CD14-positive monocyte (primary cell): Measurements from ENCODE around the gene SCARB2. TPM values are rescaled to one million over a fixed set of nuclear protein-coding genes. Genes with fewer than 3 reads are reported as not detected.
"Not testable (repeated sequence)": the region's sequence is repeated elsewhere in the genome, so short reads cannot be mapped to it uniquely, and the experiment has no call there.

Experiments
- DNase-seq, 3 donors: peaks; one replicate each; pipeline ENCODE4 v3.0.0-alpha.2; 2011 to 2022
- H2AFZ ChIP-seq: 2 replicates; pipeline ENCODE4 v1.6.0; 2012; ENCODE audit warnings: mild to moderate bottlenecking, low read depth, low read length, inconsistent platforms; ENCODE audit not compliant: insufficient read depth, poor library complexity, severe bottlenecking
- H3K27ac ChIP-seq, 2 donors: 1 replicate in 1 of 2; 2 replicates in 1 of 2; pipeline ENCODE4 v1.5.1; 2012 to 2013; ENCODE audit warnings: low read length in 2 of 2, control low read depth in 1 of 2, inconsistent platforms in 1 of 2, low read depth in 1 of 2, mild to moderate bottlenecking in 1 of 2
- H3K27me3 ChIP-seq, 2 donors: one replicate each; pipeline versions ENCODE4 v1.6.0 to v1.6.1; 2011 to 2013; ENCODE audit warnings: low read length in 2 of 2; ENCODE audit not compliant: control insufficient read depth in 2 of 2, insufficient read depth in 2 of 2
- H3K36me3 ChIP-seq, 2 donors: replicated peaks in 1 of 2; 1 replicate in 1 of 2; 2 replicates in 1 of 2; pipeline versions ENCODE4 v1.5.1 to v1.6.1; 2012 to 2013; ENCODE audit warnings: low read length in 2 of 2, control low read depth in 1 of 2, inconsistent platforms in 1 of 2, mild to moderate bottlenecking in 1 of 2; ENCODE audit not compliant: insufficient read depth in 2 of 2, control insufficient read depth in 1 of 2
- H3K4me1 ChIP-seq, 2 donors: 1 replicate in 1 of 2; 2 replicates in 1 of 2; pipeline versions ENCODE4 v1.5.1 to v1.6.1; 2012 to 2013; ENCODE audit warnings: low read length in 2 of 2, control low read depth in 1 of 2, inconsistent platforms in 1 of 2, mild to moderate bottlenecking in 1 of 2, moderate library complexity in 1 of 2; ENCODE audit not compliant: insufficient read depth in 2 of 2, control insufficient read depth in 1 of 2
- H3K4me2 ChIP-seq: replicated peaks from 2 replicates; pipeline ENCODE3; 2012; ENCODE audit warnings: low read length, moderate library complexity, mild to moderate bottlenecking; ENCODE audit not compliant: poor library complexity, severe bottlenecking; ENCODE audit errors: extremely low read depth
- H3K4me3 ChIP-seq, 3 experiments: fragments of 200-600 bp in 1 of 3; sonication (generic) in 1 of 3; replicated peaks in 1 of 3; 1 replicate in 2 of 3; 2 replicates in 1 of 3; pipeline ENCODE4 v1.5.1; 2011 to 2013; ENCODE audit warnings: low read length in 3 of 3, mild to moderate bottlenecking in 3 of 3, control low read depth in 2 of 3, low read depth in 2 of 3, inconsistent platforms in 1 of 3, moderate library complexity in 1 of 3
- H3K79me2 ChIP-seq: 2 replicates; pipeline ENCODE4 v1.6.0; 2012; ENCODE audit warnings: mild to moderate bottlenecking, control low read depth, inconsistent platforms, low read length, moderate library complexity; ENCODE audit not compliant: insufficient read depth
- H3K9ac ChIP-seq: 2 replicates; pipeline ENCODE4 v1.6.0; 2017; ENCODE audit warnings: low read length, mild to moderate bottlenecking; ENCODE audit not compliant: insufficient read depth, poor library complexity, severe bottlenecking
- H3K9me3 ChIP-seq, 2 donors: replicated peaks in 1 of 2; 1 replicate in 1 of 2; 2 replicates in 1 of 2; pipeline versions ENCODE4 v1.5.1 to v1.6.1; 2012 to 2013; ENCODE audit warnings: low read length in 2 of 2, control low read depth in 1 of 2; ENCODE audit not compliant: control insufficient read depth in 1 of 2, insufficient read depth in 1 of 2
- H4K20me1 ChIP-seq: 2 replicates; pipeline ENCODE4 v1.6.0; 2012; ENCODE audit warnings: mild to moderate bottlenecking, low read length, control low read depth, moderate library complexity; ENCODE audit not compliant: insufficient read depth
- H3K27ac Mint-ChIP-seq, 7 donors: one replicate each; pipeline ENCODE4 v1.8.0; 2020; ENCODE audit warnings: mild to moderate bottlenecking in 7 of 7, mixed read lengths in 7 of 7, moderate library complexity in 6 of 7, inconsistent platforms in 2 of 7
- H3K27me3 Mint-ChIP-seq, 3 donors: one replicate each; pipeline ENCODE4 v1.8.0; 2021 to 2022; ENCODE audit warnings: low read depth in 3 of 3, mild to moderate bottlenecking in 3 of 3, mixed read lengths in 3 of 3, moderate library complexity in 3 of 3, inconsistent platforms in 1 of 3
- H3K36me3 Mint-ChIP-seq, 2 donors: one replicate each; pipeline ENCODE4 v1.8.0; 2020; ENCODE audit warnings: mixed read lengths in 2 of 2, inconsistent platforms in 1 of 2, mild to moderate bottlenecking in 1 of 2
- H3K4me1 Mint-ChIP-seq: one replicate; pipeline ENCODE4 v1.8.0; 2020; ENCODE audit warnings: mild to moderate bottlenecking, mixed read lengths
- H3K4me3 Mint-ChIP-seq, 2 donors: one replicate each; pipeline ENCODE4 v1.8.0; 2020; ENCODE audit warnings: mild to moderate bottlenecking in 2 of 2, mixed read lengths in 2 of 2, moderate library complexity in 1 of 2
- H3K9me3 Mint-ChIP-seq, 7 donors: one replicate each; pipeline ENCODE4 v1.8.0; 2020 to 2022; ENCODE audit warnings: mixed read lengths in 7 of 7, mild to moderate bottlenecking in 6 of 7, moderate library complexity in 6 of 7, inconsistent platforms in 2 of 7
- CTCF ChIP-seq: fragments of 200-600 bp; IDR thresholded peaks from one replicate; pipeline ENCODE4 v1.8.0; 2022; ENCODE audit warnings: antibody characterized with exemption, mild to moderate bottlenecking
- WGBS: methylation state at CpG from one replicate; pipeline ENCODE4 v1.1.5; 2013; ENCODE audit warnings: missing lambda C conversion rate; ENCODE audit not compliant: insufficient coverage; 5-methylcytosine and 5-hydroxymethylcytosine counted together
- intact Hi-C, 2 donors: fragments of 100-400 bp; cut with micrococcal nuclease; formaldehyde crosslinking; loops; one replicate each; pipeline versions ENCODE4 v1.15.0 to v1.15.1; 2023
- polyA plus RNA-seq, 3 donors: library from polyadenylated mRNA; depleted of rRNA in 1 of 3; unstranded in 2 of 3; stranded (reverse) in 1 of 3; fragments of 300-500 nt in 2 of 3; fragments of >200 nt in 1 of 3; fragmentation: Illumina TruSeq in 2 of 3; gene quantifications; 1 replicate in 2 of 3; 2 replicates in 1 of 3; pipeline ENCODE4 v1.2.3, GENCODE V29; 2012 to 2021

SCARB2 gene
- polyA plus RNA-seq, 3 donors = 36.8 to 73.0 (median 53.5) TPM

DNA sequence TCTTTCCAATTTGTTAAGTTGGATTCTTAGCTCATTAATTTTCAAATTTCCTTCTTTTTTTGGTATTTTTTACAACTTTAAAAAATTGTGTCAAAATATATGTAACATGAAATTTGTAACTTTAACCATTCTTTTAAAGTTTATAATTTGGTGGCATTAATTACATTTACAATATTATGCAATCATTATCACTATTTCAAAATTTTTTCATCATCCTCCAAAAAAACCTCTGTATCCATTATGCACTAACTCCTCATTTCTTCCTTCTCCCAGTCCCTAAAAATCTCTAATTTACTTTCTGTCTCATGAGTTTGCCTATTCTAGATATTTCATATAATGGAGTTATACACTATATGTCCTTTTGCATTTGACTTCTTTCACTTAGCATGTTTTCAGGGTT lies 33.2 kb upstream of the SCARB2 start:
- peak overlapping the region in 1 of 2 donors; percentile 0 for H3K4me3 Mint-ChIP-seq
- Histone ChIP-seq H3K27me3 (peaks cover 24 to 32% of the 10 kb centered on the region in 2 donors), H3K4me3 (no peak overlapping the region), H3K79me2 (no peaks in the 10 kb centered on the region), H3K36me3 (no peaks in the 10 kb centered on the region), H3K4me2 (no peak overlapping the region), H4K20me1 (no peaks in the 10 kb centered on the region), H2AFZ (no peak overlapping the region), H3K4me1 (peaks cover 8 to 11% of the 10 kb centered on the region in 2 donors), H3K27ac (no peak overlapping the region), H3K9ac (no peak overlapping the region), H3K9me3 (no peaks in the 10 kb centered on the region)
- DNase-seq = no peak
- H3K9me3 Mint-ChIP-seq = peaks cover 0 to 8% (median 2%) of the 10 kb centered on the region in 7 donors
- no peak for TF ChIP-seq CTCF
- no peaks in the 10 kb centered on the region for H3K36me3 Mint-ChIP-seq
- peaks cover 27 to 38% (median 35%) of the 10 kb centered on the region in 3 donors for H3K27me3 Mint-ChIP-seq
- H3K4me1 Mint-ChIP-seq = peaks cover 11% of the 10 kb centered on the region
- intact Hi-C loops = no loop called here
- no peak overlapping the region for H3K27ac Mint-ChIP-seq

GRCh38 chr4:76246025-76246424 lies 32.4 kb upstream of the SCARB2 start:
- H3K27ac ChIP-seq = no peak overlapping the region
- no peak for DNase-seq
- intact Hi-C loops = no loop called here

GRCh38 chr4:76243877-76244276 lies 30.3 kb upstream of the SCARB2 start:
- intact Hi-C loops, H3K9ac ChIP-seq, H3K79me2 ChIP-seq, H3K4me2 ChIP-seq, H3K27ac Mint-ChIP-seq, H3K4me1 Mint-ChIP-seq, H4K20me1 ChIP-seq, H3K36me3 Mint-ChIP-seq, H3K27ac ChIP-seq, H3K27me3 ChIP-seq, H3K9me3 ChIP-seq, DNase-seq, H3K4me1 ChIP-seq, H3K36me3 ChIP-seq, H3K4me3 ChIP-seq, H3K4me3 Mint-ChIP-seq, H2AFZ ChIP-seq: not testable (repeated sequence)
- WGBS = no CpG with 5 or more reads among the region's 2 CpGs
- Mint-ChIP-seq H3K9me3 (peaks cover 4 to 20% (median 15%) of the 10 kb centered on the region in 7 donors), H3K27me3 (peaks cover 8 to 14% (median 10%) of the 10 kb centered on the region in 3 donors)

More at GRCh38 chr4:76246025-76246424, 32.4 kb upstream of the SCARB2 start:
- Histone ChIP-seq H3K4me3 (no peak overlapping the region), H3K4me1 (peaks cover 2 to 3% of the 10 kb centered on the region in 2 donors), H3K9ac (no peak overlapping the region), H3K79me2 (no peaks in the 10 kb centered on the region), H3K36me3 (no peaks in the 10 kb centered on the region), H3K27me3 (peaks cover 19 to 26% of the 10 kb centered on the region in 2 donors), H3K9me3 (no peaks in the 10 kb centered on the region), H4K20me1 (no peaks in the 10 kb centered on the region), H3K4me2 (no peak overlapping the region), H2AFZ (no peak overlapping the region)
- no peak for TF ChIP-seq CTCF
- Mint-ChIP-seq H3K4me3 (no peak overlapping the region), H3K36me3 (no peaks in the 10 kb centered on the region), H3K4me1 (peaks cover 7% of the 10 kb centered on the region), H3K9me3 (peaks cover 0 to 5% (median 2%) of the 10 kb centered on the region in 7 donors), H3K27me3 (peaks cover 23 to 31% (median 29%) of the 10 kb centered on the region in 3 donors), H3K27ac (no peak overlapping the region)
- WGBS = no CpG with 5 or more reads among the region's 1 CpG
